Measurements from ENCODE around the gene SNX1.
"Not testable (repeated sequence)": the region's sequence is repeated elsewhere in the genome, so short reads cannot be mapped to it uniquely, and the experiment has no call there.

Gene SNX1, protein sequence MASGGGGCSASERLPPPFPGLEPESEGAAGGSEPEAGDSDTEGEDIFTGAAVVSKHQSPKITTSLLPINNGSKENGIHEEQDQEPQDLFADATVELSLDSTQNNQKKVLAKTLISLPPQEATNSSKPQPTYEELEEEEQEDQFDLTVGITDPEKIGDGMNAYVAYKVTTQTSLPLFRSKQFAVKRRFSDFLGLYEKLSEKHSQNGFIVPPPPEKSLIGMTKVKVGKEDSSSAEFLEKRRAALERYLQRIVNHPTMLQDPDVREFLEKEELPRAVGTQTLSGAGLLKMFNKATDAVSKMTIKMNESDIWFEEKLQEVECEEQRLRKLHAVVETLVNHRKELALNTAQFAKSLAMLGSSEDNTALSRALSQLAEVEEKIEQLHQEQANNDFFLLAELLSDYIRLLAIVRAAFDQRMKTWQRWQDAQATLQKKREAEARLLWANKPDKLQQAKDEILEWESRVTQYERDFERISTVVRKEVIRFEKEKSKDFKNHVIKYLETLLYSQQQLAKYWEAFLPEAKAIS

DNA sequence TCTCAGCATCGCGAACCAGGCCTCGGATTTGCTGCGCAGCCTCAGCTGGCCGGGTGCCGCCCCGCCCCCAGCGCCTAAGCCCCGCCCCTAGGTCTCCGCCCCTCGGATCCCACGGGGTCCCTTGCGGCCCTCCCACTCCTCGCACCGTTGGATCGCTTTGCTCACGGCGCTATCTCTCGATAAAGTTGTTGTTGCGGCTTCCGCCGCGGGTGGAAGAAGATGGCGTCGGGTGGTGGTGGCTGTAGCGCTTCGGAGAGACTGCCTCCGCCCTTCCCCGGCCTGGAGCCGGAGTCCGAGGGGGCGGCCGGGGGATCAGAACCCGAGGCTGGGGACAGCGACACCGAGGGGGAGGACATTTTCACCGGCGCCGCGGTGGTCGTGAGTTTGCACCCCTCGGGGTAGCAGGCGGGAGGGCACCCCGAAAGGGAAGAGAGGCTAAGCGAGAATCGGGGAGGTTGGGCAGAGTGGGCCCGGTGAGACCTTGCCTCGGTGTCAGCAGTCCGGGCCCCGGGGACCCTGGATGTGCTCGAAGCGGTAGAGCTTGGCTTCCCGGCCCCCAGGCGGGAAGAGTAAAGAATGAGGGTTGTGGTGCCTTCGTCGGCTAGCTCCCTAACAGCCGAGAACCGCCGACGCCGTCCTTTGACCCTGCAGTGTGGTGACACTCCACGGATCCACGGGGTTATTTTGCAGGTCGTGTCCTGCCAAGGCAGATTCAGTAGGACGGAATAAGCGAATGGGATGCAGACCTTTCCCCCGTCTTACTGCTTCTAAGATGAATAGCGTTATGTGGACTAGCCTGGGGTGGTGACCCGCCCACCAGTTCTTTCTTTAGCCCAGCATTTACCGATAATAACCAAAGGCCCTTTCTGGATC is at the start of gene SNX1:
TSS of gene SNX1 (plus strand) at position 188 of the 873 bp plus-strand sequence. CDS start at position 220, 32 bp downstream.
- peak; percentile 93 to 97 for DNase-seq

DNA sequence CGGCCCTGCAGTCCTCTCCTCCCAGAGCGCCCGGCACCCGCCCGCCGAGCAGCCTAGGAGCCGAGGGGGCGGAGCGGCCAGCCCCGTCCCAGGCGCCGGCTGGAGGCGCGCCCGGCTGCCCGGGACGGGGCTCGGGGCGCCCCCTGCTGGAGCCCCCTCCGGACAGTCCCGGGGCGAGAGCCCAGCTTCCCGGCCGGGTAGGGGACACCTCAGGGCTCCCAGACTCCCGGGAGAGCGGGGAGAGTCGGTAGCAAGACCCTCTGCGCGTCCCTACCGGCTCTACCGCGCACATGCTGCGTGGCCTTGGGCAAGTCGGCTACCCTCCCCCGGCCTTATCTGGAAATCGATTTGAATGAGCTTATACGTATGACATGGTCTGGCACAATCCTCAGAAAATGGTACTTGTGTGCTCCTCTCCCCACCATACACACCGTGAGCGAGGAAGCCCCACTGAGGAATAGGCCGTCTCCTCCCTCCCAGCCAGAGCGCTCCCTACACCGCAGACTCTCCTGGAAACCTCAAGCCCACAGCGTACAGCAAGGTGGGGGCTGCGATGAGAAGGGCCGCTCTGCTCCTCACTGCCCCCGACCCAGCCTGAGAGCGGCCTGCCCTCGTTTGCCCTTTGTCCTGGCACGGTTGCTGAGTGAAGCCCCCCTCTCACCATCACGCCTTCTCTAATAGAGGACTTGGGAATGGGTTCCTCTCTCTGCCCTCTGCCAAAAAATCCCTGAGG is 49.2 kb upstream of the SNX1 start, which contains the start of gene DAPK2:
TSS of gene DAPK2 (minus strand) at position 65 of the 733 bp plus-strand sequence. CDS start 6,224 bp downstream, outside the sequence.
- DNase-seq, result peak; percentile 24 to 87

DNA sequence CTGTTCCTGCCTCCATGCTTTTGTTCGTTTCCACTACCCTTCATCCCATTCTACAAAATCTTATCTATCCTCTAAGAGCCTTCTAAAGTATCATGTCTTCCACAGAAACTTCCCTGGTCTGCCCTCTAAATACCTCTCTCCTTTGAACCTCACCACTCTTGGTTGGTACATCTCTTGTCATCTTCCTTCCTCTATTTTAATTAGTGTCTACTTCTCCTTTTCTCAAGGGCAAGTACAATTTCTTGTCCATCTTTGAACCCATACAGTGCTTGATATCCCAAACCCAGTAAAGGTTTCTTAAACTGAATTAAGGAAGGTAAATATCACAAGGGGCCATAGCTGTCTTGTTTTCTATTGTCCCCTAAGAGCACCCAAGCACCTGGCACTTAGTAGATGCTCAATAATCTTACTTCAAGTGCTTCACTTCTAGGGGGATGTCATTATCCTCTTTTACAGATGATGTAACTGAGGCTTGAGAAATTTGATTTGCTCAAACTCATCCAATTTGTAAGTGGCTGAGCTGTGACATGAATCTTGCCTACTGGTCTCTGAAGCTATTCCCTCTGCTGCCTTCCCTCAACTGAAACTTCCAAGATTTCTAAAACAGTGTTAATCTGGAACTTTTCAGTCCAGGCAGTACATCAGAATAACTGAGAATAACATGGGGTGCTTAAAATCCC is 46.9 kb upstream of the SNX1 start:
- DNase-seq, result no peak

DNA sequence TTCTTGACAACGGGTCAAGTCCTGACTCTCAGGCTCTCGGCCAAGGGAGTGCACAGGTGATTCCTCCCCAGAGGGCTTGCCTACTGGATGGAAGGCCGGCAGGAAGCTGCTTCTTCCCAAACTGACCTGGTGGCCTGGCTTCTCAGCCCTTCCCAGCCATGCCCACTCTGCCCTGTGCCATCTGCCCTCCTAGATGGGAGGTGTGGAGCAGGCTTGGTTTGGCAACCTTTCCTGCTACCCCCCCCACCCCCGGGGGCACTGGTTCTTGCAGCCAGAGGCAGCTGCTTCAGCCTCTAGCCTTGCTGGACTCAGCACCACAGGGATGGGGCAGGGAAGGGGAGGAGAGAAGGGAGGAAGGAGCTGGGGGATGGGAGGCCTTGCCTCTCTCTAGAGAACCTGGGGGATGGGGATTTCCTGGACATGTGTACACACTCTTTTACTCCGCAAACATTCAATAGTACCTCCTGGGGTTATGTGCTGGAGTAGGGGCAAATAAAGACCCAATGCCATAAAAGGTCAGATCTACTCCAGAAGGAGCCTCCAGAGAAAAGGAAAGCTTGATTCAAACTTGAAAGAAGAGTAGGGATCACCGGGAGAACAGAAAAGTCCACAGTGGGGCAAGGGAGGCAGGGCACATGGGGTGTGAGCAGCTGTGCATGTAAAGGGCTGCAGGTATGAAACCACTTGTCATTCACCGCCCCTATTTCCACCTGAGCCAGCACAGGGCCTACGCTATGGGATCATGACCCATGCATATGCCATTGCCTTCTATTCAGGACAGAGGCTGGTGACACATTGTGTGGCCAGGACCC is 45.3 kb upstream of the SNX1 start:
- peak in 1 of 2 experiments; percentile 11 for DNase-seq

DNA sequence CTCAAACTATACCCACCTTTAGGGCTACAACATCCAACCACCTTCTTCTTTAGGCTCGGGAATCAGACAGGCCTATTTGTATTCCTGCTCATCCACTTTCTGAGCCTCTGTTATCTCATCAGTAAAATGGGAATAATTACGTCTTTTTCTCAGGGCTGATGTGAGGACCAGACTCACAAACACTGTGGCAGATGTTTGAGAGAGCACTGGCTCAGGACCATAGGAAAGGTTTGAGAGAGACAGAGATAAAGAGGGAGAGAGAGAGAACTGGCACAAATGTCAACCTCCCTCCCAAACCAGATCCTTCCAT is 44.7 kb upstream of the SNX1 start:
- DNase-seq, result no peak

DNA sequence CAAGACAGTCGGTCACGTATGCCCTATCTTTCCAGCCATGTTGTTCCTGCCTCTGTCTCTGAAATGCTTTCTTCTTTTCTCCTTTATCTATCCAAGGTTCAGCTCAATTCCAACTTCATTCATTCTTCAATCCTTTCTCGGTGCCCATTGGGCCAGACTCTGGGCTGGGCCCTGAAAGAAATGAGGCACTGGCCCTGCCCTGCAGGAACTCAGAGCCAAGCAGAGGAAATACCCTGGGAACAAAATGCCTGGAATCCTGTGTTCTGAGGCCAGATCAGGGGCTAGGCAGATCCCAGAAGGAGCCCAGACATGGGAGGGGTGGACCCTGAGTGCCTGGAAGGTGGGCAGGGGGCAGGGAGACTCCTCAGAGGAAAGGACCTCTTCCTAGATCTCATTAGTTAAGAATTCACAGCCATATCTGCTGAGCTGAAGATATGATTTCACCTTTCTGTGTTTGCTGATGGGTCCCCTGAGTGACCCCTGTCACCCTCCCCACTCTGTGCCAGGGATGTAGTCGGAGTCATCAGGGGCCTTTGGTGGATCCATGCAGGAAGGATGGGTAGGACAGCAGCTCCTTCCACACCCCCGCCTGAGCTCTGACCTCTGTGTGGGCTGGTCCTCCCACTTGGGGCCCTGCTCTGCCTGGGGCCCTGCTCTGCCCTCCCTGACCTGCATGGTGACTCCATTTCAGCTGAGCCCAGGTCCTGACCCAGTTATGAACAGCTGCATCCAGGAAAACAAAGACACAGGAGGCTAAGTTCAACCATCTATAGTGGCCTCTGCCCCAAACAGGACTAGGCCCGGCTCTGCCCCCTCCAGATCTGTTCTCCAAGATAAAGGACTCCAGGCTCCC is 44.1 kb upstream of the SNX1 start:
- no peak for DNase-seq

DNA sequence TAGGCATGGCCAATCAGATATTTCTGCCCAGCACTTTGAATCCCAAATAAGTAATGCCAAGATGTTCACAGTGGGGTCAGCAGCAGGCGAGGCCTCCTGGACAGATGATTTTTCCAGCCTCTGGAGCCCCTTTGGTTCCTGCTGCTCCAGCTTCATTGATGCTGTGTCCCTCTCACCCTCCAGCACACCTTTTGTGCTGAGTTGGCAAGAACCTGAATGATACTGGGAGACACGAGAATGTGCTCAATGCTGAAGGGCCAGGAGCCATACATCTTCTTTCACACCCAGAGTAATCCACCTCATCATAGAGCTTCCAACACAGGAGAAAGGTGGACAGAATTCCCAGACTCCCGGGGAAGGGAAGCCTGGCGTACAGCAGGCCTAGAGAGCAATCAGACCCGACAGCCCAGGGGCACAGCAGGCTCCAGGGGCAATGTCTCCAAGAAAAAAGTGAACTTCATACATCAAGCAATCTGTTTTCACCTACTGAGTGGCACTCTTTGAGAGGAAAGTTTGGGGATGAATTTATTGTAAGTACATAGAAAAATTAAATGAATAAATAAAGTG is 42.8 kb upstream of the SNX1 start:
- DNase-seq, result peak in 1 of 2 experiments; percentile 14

DNA sequence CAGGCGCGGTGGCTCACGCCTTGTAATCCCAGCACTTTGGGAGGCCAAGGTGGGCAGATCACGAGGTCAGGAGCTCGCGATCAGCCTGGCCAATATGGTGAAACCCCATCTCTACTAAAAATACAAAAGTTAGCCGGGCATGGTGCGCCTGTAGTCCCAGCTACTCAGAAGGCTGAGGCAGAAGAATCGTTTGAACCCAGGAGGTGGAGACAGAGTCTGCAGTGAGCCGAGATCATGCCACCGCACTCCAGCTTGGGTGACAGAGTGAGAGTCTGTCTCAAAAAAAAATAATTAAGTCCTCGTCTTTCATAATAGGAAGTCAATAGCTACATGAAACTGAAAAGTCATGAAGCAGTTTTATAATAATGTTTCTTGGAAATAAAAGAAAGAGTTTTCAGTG is 42.1 kb upstream of the SNX1 start:
- not testable (repeated sequence) for DNase-seq

DNA sequence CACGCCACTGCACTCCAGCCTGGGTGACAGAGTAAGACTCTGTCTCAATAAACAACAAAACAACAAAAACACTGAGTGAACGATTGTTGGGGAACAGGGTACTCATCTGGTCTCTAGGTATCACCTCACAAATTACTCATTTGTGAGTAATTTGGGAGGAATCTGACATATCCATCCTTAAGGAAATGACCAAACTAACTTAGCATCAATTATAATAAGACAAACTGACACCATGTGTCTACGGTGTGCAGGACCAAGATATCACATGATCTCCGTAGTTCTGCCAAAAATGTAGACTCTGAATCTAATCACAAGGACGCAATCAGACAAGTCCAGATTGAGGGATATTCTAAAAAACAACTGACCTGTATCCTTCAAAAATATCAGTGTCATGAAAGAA is 37.5 kb upstream of the SNX1 start:
- no peak for DNase-seq

DNA sequence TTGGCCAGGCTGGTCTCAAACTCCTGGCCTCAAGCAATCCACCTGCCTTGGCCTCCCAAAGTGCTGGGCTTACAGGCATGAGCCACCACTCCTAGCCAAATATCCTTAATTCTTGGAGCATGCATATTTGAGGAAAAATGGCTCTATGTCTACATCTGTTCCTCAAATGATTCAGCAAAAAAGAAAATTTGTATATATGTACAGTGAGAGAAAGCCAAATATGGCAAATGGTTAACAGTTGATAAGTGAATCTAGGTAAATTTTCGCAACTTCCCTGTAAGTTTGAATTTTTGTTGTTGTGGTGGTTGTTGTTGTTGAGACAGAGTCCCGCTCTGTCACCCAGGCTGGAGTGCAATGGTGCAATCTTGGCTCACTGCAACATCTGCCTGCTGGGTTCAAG is 36.7 kb upstream of the SNX1 start:
- DNase-seq, result not testable (repeated sequence)

DNA sequence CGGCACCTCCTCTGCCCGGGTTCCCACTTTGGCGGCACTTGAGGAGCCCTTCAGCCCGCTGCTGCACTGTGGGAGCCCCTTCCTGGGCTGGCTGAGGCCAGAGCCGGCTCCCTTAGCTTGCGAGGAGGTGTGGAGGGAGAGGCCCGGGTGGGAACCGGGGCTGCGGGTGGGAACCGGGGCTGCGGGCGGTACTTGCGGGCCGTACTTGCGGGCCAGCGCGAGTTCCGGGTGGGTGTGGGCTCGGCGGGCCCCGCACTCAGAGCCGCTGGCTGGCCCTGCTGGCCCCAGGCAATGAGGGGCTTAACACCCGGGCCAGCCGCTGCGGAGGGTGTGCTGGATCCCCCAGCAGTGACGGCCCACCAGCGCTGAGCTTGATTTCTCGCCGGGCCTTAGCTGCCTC is 35.1 kb upstream of the SNX1 start:
- no peak for DNase-seq

DNA sequence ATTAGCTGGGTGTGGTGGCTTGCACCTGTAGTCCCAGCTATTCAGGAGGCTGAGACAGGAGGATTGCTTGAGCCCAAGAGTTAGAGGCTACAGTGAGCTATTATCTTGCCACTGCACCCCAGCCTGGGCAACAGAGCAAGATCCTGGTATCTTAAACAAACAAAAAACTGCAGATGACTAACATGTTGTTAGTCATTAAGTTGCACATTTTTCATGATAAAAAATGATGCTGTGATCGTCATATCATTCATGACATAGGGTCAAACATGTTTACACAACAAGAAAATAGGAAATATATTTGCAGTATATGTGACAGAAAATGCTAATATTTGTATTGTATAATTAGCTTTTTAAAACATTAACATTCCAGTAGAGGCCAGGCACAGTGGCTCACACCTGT is 29.3 kb upstream of the SNX1 start:
- DNase-seq, result no peak

DNA sequence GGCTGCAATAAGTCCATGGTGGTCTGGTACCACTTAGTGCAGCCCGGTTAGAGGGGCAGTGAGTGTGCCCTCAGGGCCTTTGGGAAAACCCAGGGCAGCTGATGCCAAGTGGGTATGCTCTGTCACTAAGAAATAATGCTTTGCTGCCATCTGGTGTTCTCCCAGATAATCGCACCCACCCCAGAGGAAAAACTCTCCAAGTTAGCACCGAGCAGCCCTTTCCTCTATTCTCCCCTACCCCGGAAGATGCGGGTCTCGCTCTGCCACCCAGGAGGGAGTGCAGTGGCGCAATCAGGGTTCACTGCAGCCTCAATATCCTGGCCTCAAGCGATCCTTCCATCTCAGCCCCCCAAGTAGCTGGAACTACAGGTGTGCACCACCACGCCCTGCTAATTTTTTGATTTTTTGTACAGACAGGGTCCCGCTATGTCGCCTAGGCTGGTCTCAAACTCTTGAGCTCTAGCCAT is 28.2 kb upstream of the SNX1 start:
- DNase-seq, result peak; percentile 41 to 86

DNA sequence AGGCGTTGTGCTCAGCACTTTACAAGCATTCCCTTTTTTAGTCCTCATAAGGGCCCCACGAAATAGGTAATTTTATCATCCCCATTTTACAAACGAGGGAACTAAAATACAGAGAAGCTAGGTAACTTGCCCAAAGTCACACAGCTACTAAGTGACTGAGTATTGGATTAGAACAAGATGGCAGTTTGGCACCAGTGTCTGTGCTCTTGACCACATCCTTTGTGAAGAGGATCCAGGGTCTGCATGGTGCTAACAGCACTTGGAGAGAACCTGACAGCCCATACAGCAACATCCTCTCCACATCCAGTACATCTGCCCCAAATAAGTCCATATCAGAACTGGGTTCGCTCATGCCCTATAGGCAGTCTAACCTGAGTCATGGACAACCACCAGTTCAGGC is 27.6 kb upstream of the SNX1 start:
- no peak for DNase-seq

DNA sequence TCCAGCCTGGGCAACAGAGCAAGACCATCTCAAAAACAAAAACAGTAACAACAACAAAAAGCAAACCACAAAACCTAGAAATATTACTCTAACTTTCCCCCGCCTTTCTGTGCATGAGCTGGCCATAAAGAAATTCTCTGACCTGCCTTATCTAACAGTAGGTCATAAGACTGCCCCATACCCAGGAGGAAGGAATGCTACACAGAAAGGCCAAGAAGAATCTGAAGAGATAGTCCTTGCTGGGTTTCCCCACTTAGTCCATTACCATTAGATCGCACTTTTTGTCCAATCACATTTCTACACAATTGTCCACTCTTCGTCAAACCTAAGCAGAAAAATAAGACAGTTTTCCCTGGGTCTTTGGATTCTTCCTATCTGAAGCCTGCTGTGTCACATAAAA is 25.7 kb upstream of the SNX1 start:
- DNase-seq, result no peak

DNA sequence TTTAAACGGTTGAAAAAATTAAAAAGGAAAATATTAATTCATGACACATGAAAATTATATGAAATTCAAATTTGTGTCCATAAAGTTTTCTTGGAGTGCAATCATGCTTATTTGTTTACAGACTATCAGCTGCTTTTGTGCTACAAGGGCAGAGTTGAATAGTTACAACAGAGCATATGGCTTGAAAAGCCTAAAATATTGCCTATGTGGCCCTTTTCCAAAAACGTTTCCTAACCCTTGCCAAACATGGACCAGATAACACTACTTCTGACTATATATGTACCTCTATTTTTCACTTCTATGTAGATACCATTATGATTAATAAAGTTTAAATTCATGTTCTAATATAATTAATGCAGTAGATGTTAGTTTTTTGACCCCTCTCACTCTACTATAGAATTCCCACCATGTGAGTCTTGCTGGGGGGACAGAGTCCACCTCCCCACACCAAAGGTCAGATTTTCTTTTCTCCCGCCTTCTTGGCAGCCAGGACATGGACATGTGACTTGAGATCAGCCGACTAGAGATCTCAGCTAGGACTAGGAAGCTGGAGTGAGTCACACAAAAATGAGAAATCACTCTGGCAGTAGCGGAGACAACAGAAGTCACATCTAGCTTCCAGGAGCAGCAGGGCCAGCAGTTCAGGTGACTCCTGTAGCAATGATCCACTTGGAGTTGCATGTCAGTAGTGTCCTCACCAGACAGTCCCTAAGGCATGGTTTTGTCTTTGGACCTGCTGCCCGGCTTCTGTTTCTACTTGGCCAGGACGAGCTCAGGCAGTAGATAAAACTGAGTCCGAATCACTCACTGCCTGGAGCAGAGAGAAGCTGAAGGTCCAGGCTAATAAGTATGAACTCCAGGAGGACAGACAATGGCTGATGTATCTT is 24.6 kb upstream of the SNX1 start:
- DNase-seq, result no peak

DNA sequence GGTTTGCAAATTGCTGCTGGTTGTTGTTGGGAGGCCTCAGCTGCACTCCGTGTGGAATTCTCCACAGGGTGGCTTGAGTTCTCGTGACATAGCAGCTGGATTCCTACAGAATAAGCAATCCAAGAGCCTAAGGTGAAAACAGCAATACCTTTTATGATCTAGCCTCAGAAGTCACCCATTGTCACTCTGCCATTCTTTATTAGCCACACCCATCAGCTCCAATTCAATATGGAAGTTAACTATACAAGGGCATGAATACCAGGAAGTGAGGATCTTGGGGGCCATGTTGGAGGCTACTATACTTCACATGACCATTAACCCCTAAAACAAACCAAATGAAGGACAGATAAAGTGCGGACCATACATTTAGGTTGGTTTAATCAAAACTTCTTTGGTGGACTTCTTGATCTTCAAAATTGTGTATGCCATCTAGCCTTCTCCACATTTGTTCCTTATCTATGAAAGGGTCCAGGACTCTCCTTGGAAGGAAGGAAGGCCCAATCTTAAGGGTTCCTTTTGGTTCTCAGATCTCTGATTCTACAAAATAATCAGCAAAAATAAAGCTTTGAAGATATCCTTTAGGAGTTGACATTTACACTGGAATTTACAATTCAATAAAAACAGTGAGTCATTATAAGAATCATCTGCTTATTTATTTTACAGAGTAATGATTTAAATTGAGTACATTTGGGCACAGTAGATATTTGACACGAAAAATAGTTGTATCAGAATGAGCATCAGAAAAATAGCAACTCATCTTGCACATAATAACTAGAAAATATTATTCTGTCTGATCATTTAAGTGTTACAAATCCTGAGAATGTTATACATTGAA is 23.6 kb upstream of the SNX1 start:
- DNase-seq, result no peak

DNA sequence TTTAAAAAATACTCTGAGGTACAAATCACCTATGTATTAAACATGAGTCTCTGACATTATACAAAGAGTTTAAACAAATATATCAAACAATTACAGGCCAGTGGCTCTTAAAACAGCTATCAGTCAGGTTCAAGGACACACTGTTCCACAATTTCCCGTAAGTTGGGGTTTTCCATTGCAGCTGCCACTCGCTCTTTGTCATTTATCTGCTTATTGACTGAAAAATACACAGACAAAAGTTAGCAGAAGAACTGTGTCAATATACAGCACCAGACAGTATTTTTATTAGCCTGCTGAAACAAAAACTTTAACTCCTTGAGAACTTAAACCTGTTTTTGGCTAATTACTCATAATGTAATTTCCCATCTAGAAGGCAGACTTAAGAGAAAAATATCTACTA is 23.0 kb upstream of the SNX1 start:
- DNase-seq, result no peak

All from NCI-H526 (cell line).